ENCODE measurements around the gene HMGXB3.

Gene HMGXB3

GRCh38 chr5:150033334-150033733 lies 32.8 kb downstream of the HMGXB3 start:
- H3K4me3 ChIP-seq (ENCODE audit: low read depth, low read length), result no peak overlapping the region
- TF ChIP-seq, protein P1, sequence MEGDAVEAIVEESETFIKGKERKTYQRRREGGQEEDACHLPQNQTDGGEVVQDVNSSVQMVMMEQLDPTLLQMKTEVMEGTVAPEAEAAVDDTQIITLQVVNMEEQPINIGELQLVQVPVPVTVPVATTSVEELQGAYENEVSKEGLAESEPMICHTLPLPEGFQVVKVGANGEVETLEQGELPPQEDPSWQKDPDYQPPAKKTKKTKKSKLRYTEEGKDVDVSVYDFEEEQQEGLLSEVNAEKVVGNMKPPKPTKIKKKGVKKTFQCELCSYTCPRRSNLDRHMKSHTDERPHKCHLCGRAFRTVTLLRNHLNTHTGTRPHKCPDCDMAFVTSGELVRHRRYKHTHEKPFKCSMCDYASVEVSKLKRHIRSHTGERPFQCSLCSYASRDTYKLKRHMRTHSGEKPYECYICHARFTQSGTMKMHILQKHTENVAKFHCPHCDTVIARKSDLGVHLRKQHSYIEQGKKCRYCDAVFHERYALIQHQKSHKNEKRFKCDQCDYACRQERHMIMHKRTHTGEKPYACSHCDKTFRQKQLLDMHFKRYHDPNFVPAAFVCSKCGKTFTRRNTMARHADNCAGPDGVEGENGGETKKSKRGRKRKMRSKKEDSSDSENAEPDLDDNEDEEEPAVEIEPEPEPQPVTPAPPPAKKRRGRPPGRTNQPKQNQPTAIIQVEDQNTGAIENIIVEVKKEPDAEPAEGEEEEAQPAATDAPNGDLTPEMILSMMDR (IDR thresholded peaks at IDR 0.05; ENCODE audit: insufficient read depth, low read length, missing control alignments), result no peak
- CTCF ChIA-PET, result interaction anchor here (0.8 to 1.2 kb wide), 2 partner anchors 8 to 187 kb away, joined by 3 read pairs; no protein-coding TSS in a partner anchor
- POLR2A ChIA-PET, result no interaction called here
- DNase-seq (ENCODE audit: low read depth, low spot score), result no peak

- CTCF ChIA-PET, result interaction anchor here (1.1 to 2.3 kb wide), 3 partner anchors 28 to 184 kb away, joined by 5 to 6 read pairs (median 6); no protein-coding TSS in a partner anchor
Observed at GRCh38 chr5:150034662-150035061, 34.1 kb downstream of the HMGXB3 start.

DNA sequence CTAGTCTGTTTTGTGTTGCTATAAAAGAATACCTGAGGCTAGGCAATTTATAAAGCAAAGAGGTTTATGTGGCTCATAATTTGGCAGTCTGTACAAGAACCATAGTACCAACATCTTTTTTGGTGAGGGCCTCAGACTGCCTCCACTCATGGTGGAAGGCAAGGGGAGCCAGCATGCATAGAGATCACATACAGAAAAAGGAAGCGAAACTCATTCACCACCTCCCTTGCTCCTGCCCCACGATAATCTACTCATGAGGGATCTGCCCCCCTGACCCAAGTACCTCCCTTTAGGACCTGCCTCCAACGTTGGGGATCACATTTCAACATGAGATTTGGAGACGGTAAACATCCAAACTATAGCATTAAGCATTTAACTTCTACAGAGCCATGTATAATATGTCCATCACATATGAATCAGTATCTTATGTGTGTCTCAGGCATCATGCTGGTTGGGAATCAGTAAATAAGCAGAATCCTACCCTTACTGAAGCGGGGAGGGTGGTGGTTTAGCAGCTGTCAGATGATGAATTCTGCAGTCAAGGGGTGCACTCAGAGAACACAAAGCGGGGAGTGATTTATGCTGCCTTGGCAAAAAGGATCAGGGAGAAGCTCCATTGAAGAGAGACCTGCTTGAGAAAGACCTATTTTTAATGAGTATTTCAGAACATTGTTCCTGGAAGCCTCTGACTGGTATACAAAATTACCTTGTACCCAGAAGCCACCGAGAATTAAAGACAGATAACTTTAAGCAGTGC lies 34.8 kb downstream of the HMGXB3 start:
- no peak overlapping the region for H3K4me3 ChIP-seq (ENCODE audit: low read depth, low read length)
- TF ChIP-seq, protein P1 (IDR thresholded peaks at IDR 0.05; ENCODE audit: insufficient read depth, low read length, missing control alignments), result no peak
- no peak for DNase-seq (ENCODE audit: low read depth, low spot score)
- ChIA-PET CTCF (interaction anchor here (1.0 to 2.3 kb wide), 7 partner anchors 9 to 183 kb away, joined by 3 to 6 read pairs (median 4); no protein-coding TSS in a partner anchor), POLR2A (interaction anchor here (1.0 to 3.1 kb wide), 5 partner anchors 17 to 78 kb away, joined by 3 to 15 read pairs (median 3); partner anchors contain the start of gene SLC26A2)

More at GRCh38 chr5:150034662-150035061, 34.1 kb downstream of the HMGXB3 start:
- POLR2A ChIA-PET, result interaction anchor here (1.1 to 3.1 kb wide), 4 partner anchors 13 to 79 kb away, joined by 3 to 15 read pairs (median 4); partner anchors contain the start of genes HMGXB3 and TIGD6
- DNase-seq (ENCODE audit: low read depth, low spot score), result peak; percentile 53
- no peak overlapping the region for H3K4me3 ChIP-seq (ENCODE audit: low read depth, low read length)
- TF ChIP-seq, protein P1 (IDR thresholded peaks at IDR 0.05; ENCODE audit: insufficient read depth, low read length, missing control alignments), result no peak

GRCh38 chr5:150036513-150036912 lies 36.0 kb downstream of the HMGXB3 start:
- DNase-seq (ENCODE audit: low read depth, low spot score), result peak; percentile 95
- POLR2A ChIA-PET, result interaction anchor here (0.7 to 3.1 kb wide), 11 partner anchors 12 to 341 kb away, joined by 3 to 15 read pairs (median 3); partner anchors contain the start of genes HMGXB3, SLC26A2 and TIGD6
- CTCF ChIA-PET, result interaction anchor here (0.9 to 1.7 kb wide), 8 partner anchors 8 to 178 kb away, joined by 3 to 4 read pairs (median 3); no protein-coding TSS in a partner anchor
- TF ChIP-seq, protein P1 (IDR thresholded peaks at IDR 0.05; ENCODE audit: insufficient read depth, low read length, missing control alignments), result no peak
- H3K4me3 ChIP-seq (ENCODE audit: low read depth, low read length), result no peak overlapping the region

GRCh38 chr5:150038547-150038946 lies 38.0 kb downstream of the HMGXB3 start:
- CTCF ChIA-PET, result interaction anchor here (0.9 kb wide), 1 partner anchor 15 kb away, joined by 3 read pairs; no protein-coding TSS in a partner anchor
- DNase-seq (ENCODE audit: low read depth, low spot score), result no peak
- POLR2A ChIA-PET, result no interaction called here
- TF ChIP-seq, protein P1 (IDR thresholded peaks at IDR 0.05; ENCODE audit: insufficient read depth, low read length, missing control alignments), result no peak
- no peak overlapping the region for H3K4me3 ChIP-seq (ENCODE audit: low read depth, low read length)

- DNase-seq (ENCODE audit: low read depth, low spot score), result no peak
- ChIA-PET CTCF (interaction anchor here (1.1 kb wide), 1 partner anchor 11 kb away, joined by 3 read pairs; no protein-coding TSS in a partner anchor), POLR2A (no interaction called here)
- H3K4me3 ChIP-seq (ENCODE audit: low read depth, low read length), result no peak overlapping the region
- TF ChIP-seq, protein P1 (IDR thresholded peaks at IDR 0.05; ENCODE audit: insufficient read depth, low read length, missing control alignments), result no peak
Observed at GRCh38 chr5:150042459-150042858, 41.9 kb downstream of the HMGXB3 start.
